HUES48 (cell line): ENCODE measurements around the gene MICU1.
A peak's percentile ranks its signal among the peaks of the same experiment; 100 is the strongest.
"Not testable (repeated sequence)": the region's sequence is repeated elsewhere in the genome, so short reads cannot be mapped to it uniquely, and the experiment has no call there.

Experiments
- H3K27ac ChIP-seq: one replicate; pipeline ENCODE4 v1.7.0; 2013; ENCODE audit warnings: low read depth, low read length, inconsistent platforms
- H3K27me3 ChIP-seq: 2 replicates; pipeline ENCODE4 v1.6.1; 2013; ENCODE audit warnings: mild to moderate bottlenecking, low read length; ENCODE audit not compliant: control insufficient read depth, insufficient read depth
- H3K36me3 ChIP-seq: 2 replicates; pipeline ENCODE4 v1.6.1; 2013; ENCODE audit warnings: low read length; ENCODE audit not compliant: control insufficient read depth, insufficient read depth
- H3K4me1 ChIP-seq: 2 replicates; pipeline ENCODE4 v1.6.1; 2013; ENCODE audit warnings: mild to moderate bottlenecking, low read length; ENCODE audit not compliant: control insufficient read depth, insufficient read depth
- H3K4me3 ChIP-seq: 2 replicates; pipeline ENCODE4 v1.5.1; 2013; ENCODE audit warnings: mild to moderate bottlenecking, low read depth, low read length
- H3K9ac ChIP-seq: 2 replicates; pipeline ENCODE4 v1.6.1; 2013; ENCODE audit warnings: mild to moderate bottlenecking, low read depth, low read length, moderate library complexity
- H3K9me3 ChIP-seq: 2 replicates; pipeline ENCODE4 v1.6.1; 2013; ENCODE audit warnings: low read length; ENCODE audit not compliant: control insufficient read depth, insufficient read depth

Gene MICU1

DNA sequence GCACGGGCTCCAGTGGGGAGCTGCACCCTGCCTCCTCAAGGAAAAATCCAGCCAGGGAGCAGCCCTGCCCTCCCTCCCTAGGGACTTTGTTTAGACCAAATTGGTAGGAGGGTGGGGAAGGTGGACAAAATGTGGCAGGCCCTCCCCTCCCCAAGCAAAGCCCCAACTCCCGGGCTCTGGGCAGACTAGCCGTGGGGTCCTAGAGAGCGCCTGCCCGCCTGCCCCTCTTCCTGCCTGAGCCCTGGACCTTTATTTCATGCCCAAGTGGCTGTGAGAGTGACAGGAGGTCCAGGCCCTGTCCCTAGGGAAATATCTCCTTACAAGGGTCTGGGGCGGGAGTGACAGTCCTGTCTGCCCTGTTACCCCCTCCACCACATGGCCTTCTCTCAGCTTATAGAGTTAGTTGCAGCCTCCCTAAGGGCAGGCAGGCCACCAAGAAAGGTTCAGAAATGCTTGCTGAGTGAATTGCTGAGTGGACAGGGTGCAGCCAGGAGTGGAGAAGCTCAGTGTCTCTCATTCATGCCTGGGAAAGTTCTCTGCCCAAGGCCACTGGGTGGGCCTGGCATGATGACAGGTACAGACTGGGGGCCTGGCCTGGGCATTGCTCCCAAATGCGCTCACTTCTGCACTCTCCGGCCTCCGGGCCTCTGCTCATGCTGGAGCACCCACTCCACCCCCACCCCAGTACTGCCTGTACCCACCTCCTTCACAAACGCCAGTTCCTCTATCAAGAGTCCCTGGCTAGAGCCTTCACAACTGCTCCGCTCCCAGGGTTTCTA is 296.4 kb downstream of the MICU1 start:
- H3K4me3 ChIP-seq = no peak overlapping the region
- H3K27ac ChIP-seq = no peak overlapping the region
- H3K27me3 ChIP-seq = no peaks in the 10 kb centered on the region

DNA sequence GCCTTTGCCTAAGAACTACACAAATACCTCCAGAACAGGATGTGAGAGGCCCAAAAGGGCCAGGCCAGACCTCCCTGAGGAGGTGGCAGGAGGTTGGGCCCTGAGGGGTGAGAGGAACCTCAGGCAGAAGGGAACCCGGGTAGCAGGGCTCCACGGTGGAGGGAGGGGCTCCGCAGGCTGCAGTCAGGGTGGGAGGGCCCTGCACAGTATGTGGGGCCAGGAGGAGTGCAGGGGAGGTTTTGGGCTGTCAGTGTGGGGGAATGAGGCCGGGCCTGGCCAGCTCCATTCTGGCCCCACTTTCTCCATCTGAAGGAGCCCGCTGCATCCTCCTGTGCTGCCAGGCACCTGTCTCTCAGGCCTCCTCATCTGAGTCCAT is 297.1 kb downstream of the MICU1 start:
- no peaks in the 10 kb centered on the region for H3K27me3 ChIP-seq
- peaks cover 33% of the 10 kb centered on the region for H3K4me1 ChIP-seq
- no peaks in the 10 kb centered on the region for H3K9me3 ChIP-seq
- H3K36me3 ChIP-seq = peaks cover 8% of the 10 kb centered on the region; the same call in 1 of the 2 replicates
- no peak overlapping the region for H3K4me3 ChIP-seq
- H3K27ac ChIP-seq = no peak overlapping the region
- H3K9ac ChIP-seq = no peak overlapping the region

More for the DNA sequence above, 296.4 kb downstream of the MICU1 start:
- H3K9me3 ChIP-seq = no peaks in the 10 kb centered on the region
- H3K4me1 ChIP-seq = peaks cover 33% of the 10 kb centered on the region
- no peak overlapping the region for H3K9ac ChIP-seq
- peaks cover 9% of the 10 kb centered on the region; the same call in 1 of the 2 replicates for H3K36me3 ChIP-seq

GRCh38 chr10:72328045-72328828 is 297.6 kb downstream of the MICU1 start:
- H3K4me3 ChIP-seq = no peak overlapping the region
- 0 out of 2 replicates have a peak, but pooled peaks cover 2% of the 10 kb centered on the region for H3K36me3 ChIP-seq
- H3K27ac ChIP-seq = no peak overlapping the region
- peaks cover 33% of the 10 kb centered on the region for H3K4me1 ChIP-seq
- H3K27me3 ChIP-seq = no peaks in the 10 kb centered on the region
- H3K9ac ChIP-seq = no peak overlapping the region
- H3K9me3 ChIP-seq = no peaks in the 10 kb centered on the region

- peaks cover 28% of the 10 kb centered on the region for H3K4me1 ChIP-seq
- H3K27me3 ChIP-seq, H3K36me3 ChIP-seq, H3K9ac ChIP-seq, H3K9me3 ChIP-seq, H3K4me3 ChIP-seq, H3K27ac ChIP-seq: not testable (repeated sequence)
These were observed 298.9 kb downstream of the MICU1 start for GRCh38 chr10:72326665-72327603.

DNA sequence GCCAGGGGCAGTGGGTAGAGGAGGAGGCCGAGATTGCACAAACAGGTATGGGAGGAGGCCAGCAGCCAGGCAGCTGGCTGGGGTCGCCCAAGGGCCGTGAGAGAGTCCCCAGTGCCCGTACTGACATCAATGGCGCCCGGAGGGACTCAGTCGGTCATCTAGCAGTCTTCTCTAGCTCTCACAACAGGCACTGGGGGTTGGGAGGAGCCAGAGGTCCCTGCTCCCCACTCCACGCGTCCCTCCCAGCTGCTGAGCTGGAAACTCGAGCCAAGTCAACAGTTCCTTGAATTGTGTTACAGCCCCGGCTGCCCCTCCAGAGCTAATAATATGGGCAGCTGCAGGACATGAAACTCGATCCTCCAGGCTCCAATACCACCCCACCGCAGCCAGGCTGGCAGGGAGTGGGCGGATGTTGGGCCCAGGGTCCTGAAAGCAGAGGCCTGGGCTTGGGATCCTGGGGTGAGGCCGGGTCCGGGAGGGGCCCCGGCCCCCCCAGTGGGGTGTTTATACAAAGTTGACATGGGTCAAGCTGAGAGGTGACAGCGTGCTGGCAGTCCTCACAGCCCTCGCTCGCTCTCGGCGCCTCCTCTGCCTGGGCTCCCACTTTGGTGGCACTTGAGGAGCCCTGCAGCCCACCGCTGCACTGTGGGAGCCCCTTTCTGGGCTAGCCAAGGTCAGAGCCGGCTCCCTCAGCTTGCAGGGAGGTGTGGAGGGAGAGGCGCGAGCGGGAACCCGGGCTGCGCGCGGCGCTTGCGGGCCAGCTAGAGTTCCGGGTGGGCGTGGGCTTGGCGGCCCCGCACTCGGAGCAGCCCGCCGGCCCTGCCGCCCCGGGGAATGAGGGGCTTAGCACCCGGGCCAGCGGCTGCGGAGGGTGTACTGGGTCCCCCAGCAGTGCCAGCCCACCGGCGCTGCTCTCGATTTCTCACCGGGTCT is 300.4 kb downstream of the MICU1 start:
- H3K27me3 ChIP-seq, H3K36me3 ChIP-seq, H3K4me3 ChIP-seq, H3K9me3 ChIP-seq, H3K9ac ChIP-seq: not testable (repeated sequence)
- peak overlapping the region; percentile 14 for H3K27ac ChIP-seq
- peaks cover 30% of the 10 kb centered on the region for H3K4me1 ChIP-seq

DNA sequence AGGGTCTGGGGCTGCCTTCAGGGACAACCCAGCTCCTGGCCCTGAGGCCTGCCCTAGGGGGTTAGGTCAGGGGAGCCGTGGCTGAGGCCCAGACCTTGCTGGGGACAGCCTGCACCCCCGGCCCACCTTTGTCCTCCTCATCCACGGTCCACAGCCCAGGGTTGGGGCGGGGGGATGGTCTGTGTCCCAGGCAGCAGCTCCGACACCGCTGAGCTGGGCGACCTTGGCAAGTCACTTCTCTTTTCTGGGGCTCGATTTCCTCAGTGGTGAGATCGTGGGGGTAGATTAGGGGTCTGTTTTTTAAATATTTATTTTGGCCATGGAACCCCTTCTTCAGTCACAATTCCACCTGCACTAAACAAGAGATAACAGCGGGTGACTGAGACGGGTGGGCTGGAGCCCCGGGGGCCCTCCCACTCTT is 302.1 kb downstream of the MICU1 start:
- peaks cover 36% of the 10 kb centered on the region for H3K4me1 ChIP-seq
- H3K4me3 ChIP-seq = no peak overlapping the region
- no peaks in the 10 kb centered on the region for H3K27me3 ChIP-seq
- no peak overlapping the region for H3K27ac ChIP-seq
- no peak overlapping the region for H3K9ac ChIP-seq
- H3K36me3 ChIP-seq = no peaks in the 10 kb centered on the region
- no peaks in the 10 kb centered on the region for H3K9me3 ChIP-seq

GRCh38 chr10:72323108-72323749 is 302.6 kb downstream of the MICU1 start:
- Histone ChIP-seq H3K9ac (no peak overlapping the region), H3K9me3 (no peaks in the 10 kb centered on the region), H3K36me3 (no peaks in the 10 kb centered on the region), H3K27ac (no peak overlapping the region), H3K4me1 (peaks cover 32% of the 10 kb centered on the region), H3K4me3 (no peak overlapping the region), H3K27me3 (no peaks in the 10 kb centered on the region)

DNA sequence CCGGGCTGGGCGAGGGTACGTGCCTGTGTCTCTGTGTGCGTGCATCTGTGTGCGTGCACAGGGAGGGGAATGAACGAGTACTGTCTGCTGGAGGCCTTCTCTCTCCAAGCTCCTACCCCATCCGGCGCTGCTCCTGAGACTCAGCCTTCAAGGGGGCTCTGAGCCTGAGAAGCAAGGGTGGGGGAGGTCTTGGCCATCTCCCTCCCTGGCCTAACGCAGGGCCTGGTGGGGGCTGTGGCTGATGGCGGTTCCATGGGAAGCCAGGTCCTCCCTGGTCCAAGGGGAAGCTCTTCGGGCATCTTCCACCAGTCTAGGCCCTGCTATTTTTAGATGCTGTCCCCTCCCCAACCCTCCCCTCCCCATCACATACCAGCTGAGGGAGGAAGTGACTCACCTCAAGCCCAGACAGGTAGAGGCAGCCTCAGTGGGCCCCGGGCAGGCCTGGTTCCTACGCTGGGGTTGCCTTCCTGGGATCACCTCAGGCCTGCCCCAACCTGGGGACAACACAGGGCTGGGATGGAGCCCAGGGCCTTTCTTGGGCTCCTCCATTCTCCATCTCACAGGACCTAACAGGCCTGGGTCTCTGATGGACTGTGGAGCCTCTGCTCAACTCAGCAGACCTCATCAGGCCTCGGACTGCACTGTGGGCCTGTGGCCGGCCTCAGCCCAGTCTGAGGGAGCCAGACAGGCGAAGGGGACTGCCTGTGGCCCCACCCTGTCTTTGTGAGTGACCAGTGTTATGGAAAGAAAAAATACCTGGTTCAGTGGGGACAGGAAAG is 303.4 kb downstream of the MICU1 start:
- no peaks in the 10 kb centered on the region for H3K27me3 ChIP-seq
- H3K9ac ChIP-seq = no peak overlapping the region
- peaks cover 32% of the 10 kb centered on the region for H3K4me1 ChIP-seq
- H3K27ac ChIP-seq = no peak overlapping the region
- H3K36me3 ChIP-seq = no peaks in the 10 kb centered on the region
- H3K4me3 ChIP-seq = no peak overlapping the region
- H3K9me3 ChIP-seq = no peaks in the 10 kb centered on the region

GRCh38 chr10:72322030-72322279 is 303.9 kb downstream of the MICU1 start:
- no peak overlapping the region for H3K4me3 ChIP-seq
- H3K27me3 ChIP-seq = no peaks in the 10 kb centered on the region
- H3K9ac ChIP-seq = no peak overlapping the region
- no peaks in the 10 kb centered on the region for H3K36me3 ChIP-seq
- H3K27ac ChIP-seq = no peak overlapping the region
- H3K9me3 ChIP-seq = no peaks in the 10 kb centered on the region
- H3K4me1 ChIP-seq = peaks cover 32% of the 10 kb centered on the region
